ENCODE results near the gene TBCCD1.
"Not testable (repeated sequence)": the region's sequence is repeated elsewhere in the genome, so short reads cannot be mapped to it uniquely, and the experiment has no call there.

The TBCCD1 gene

GRCh38 chr3:186598108-186598784 is 31.1 kb upstream of the TBCCD1 start:
- no peak overlapping the region for H3K4me3 ChIP-seq (ENCODE audit: low read depth, low read length)
- peak; percentile 31 for DNase-seq (ENCODE audit: low read depth)

- H3K4me3 ChIP-seq (ENCODE audit: low read depth, low read length) = no peak overlapping the region
- DNase-seq (ENCODE audit: low read depth) = no peak
These were observed 29.6 kb upstream of the TBCCD1 start for GRCh38 chr3:186596568-186597287.

- no peak for DNase-seq (ENCODE audit: low read depth)
- H3K4me3 ChIP-seq (ENCODE audit: low read depth, low read length) = no peak overlapping the region
These were observed 27.5 kb upstream of the TBCCD1 start for GRCh38 chr3:186594591-186595113.

GRCh38 chr3:186593862-186594261 is 26.7 kb upstream of the TBCCD1 start:
- DNase-seq (ENCODE audit: low read depth) = no peak

GRCh38 chr3:186592682-186593081 is 25.5 kb upstream of the TBCCD1 start:
- H3K4me3 ChIP-seq (ENCODE audit: low read depth, low read length) = no peak overlapping the region
- no peak for DNase-seq (ENCODE audit: low read depth)

More at GRCh38 chr3:186593862-186594261, 26.7 kb upstream of the TBCCD1 start:
- no peak overlapping the region for H3K4me3 ChIP-seq (ENCODE audit: low read depth, low read length)

- no peak for DNase-seq (ENCODE audit: low read depth)
- H3K4me3 ChIP-seq (ENCODE audit: low read depth, low read length) = no peak overlapping the region
These were observed 23.6 kb upstream of the TBCCD1 start for GRCh38 chr3:186590580-186591295.

- H3K4me3 ChIP-seq (ENCODE audit: low read depth, low read length) = no peak overlapping the region
- no peak for DNase-seq (ENCODE audit: low read depth)
These were observed 22.9 kb upstream of the TBCCD1 start for GRCh38 chr3:186589856-186590579.

- no peak for DNase-seq (ENCODE audit: low read depth)
- no peak overlapping the region for H3K4me3 ChIP-seq (ENCODE audit: low read depth, low read length)
These were observed 22.0 kb upstream of the TBCCD1 start for GRCh38 chr3:186589121-186589520.

GRCh38 chr3:186588632-186589031 is 21.5 kb upstream of the TBCCD1 start:
- H3K4me3 ChIP-seq (ENCODE audit: low read depth, low read length) = no peak overlapping the region
- DNase-seq (ENCODE audit: low read depth) = no peak

GRCh38 chr3:186587183-186587582 is 20.0 kb upstream of the TBCCD1 start:
- H3K4me3 ChIP-seq (ENCODE audit: low read depth, low read length) = no peak overlapping the region
- no peak for DNase-seq (ENCODE audit: low read depth)

GRCh38 chr3:186586245-186586644 is 19.1 kb upstream of the TBCCD1 start:
- DNase-seq (ENCODE audit: low read depth); H3K4me3 ChIP-seq (ENCODE audit: low read depth, low read length): not testable (repeated sequence)

- no peak overlapping the region for H3K4me3 ChIP-seq (ENCODE audit: low read depth, low read length)
- DNase-seq (ENCODE audit: low read depth) = no peak
These were observed 16.7 kb upstream of the TBCCD1 start for GRCh38 chr3:186583831-186584230.

- no peak overlapping the region for H3K4me3 ChIP-seq (ENCODE audit: low read depth, low read length)
- no peak for DNase-seq (ENCODE audit: low read depth)
These were observed 15.4 kb upstream of the TBCCD1 start for GRCh38 chr3:186582541-186582940.

GRCh38 chr3:186580785-186581184 is 13.6 kb upstream of the TBCCD1 start:
- H3K4me3 ChIP-seq (ENCODE audit: low read depth, low read length) = no peak overlapping the region
- DNase-seq (ENCODE audit: low read depth) = no peak

GRCh38 chr3:186577521-186577920 is 10.4 kb upstream of the TBCCD1 start:
- no peak for DNase-seq (ENCODE audit: low read depth)
- no peak overlapping the region for H3K4me3 ChIP-seq (ENCODE audit: low read depth, low read length)

GRCh38 chr3:186571644-186572013 is 4.5 kb upstream of the TBCCD1 start:
- no peak for DNase-seq (ENCODE audit: low read depth)

GRCh38 chr3:186570941-186571643 is 4.0 kb upstream of the TBCCD1 start:
- no peak for DNase-seq (ENCODE audit: low read depth)
- H3K4me3 ChIP-seq (ENCODE audit: low read depth, low read length) = peak overlapping the region; percentile 95

More at GRCh38 chr3:186571644-186572013, 4.5 kb upstream of the TBCCD1 start:
- peak overlapping the region; percentile 95 for H3K4me3 ChIP-seq (ENCODE audit: low read depth, low read length)

GRCh38 chr3:186570096-186570940 is 3.2 kb upstream of the TBCCD1 start, which contains the start of gene DNAJB11:
DNAJB11 (plus strand) TSS chr3:186570720; CDS start chr3:186570898, 178 bp downstream.
- peak; percentile 100 for DNase-seq (ENCODE audit: low read depth)
- H3K4me3 ChIP-seq (ENCODE audit: low read depth, low read length) = peak within 1 kb of the TSS; percentile 95
